HG03460 (cell line): ENCODE data around the gene WDR89.
"Not testable (repeated sequence)": the region's sequence is repeated elsewhere in the genome, so short reads cannot be mapped to it uniquely, and the experiment has no call there.

Experiments used
- ATAC-seq: cut with Tn5 transposase; IDR thresholded peaks from one replicate; pipeline ENCODE4 v1.9.1; 2021; ENCODE audit not compliant: unreplicated experiment

WDR89 gene

GRCh38 chr14:63598807-63599206 lies 42.9 kb downstream of the WDR89 start:
- no peak for ATAC-seq

DNA sequence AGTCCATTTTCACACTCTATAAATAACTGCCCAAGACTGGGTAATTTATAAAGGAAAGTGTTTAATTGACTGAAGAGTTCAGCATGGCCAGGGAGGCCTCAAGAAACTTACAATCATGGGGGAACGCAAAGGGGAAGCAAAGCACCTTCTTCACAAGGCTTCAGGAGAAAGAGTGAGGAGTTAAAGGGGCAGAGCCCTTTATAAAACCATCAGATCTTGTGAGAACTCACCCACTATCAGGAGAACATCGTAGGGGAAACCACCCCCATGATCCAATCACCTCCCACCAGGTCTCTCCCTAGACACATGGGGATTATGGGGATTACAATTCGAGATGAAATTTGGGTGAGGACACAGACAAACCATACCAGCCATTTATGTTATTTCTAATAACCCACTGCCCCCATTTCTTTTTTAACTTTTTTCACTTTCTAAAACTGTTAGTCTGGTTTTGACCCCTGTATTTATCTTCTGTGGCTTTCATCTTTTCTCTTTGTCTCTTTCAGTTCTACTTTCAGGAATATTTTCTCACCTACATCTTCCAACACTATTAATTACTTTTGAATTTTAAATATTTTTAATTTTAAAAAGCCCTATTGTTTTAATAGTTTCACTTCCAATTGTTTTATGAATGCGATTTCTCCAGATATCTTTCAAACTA lies 44.5 kb downstream of the WDR89 start:
- no peak for ATAC-seq

DNA sequence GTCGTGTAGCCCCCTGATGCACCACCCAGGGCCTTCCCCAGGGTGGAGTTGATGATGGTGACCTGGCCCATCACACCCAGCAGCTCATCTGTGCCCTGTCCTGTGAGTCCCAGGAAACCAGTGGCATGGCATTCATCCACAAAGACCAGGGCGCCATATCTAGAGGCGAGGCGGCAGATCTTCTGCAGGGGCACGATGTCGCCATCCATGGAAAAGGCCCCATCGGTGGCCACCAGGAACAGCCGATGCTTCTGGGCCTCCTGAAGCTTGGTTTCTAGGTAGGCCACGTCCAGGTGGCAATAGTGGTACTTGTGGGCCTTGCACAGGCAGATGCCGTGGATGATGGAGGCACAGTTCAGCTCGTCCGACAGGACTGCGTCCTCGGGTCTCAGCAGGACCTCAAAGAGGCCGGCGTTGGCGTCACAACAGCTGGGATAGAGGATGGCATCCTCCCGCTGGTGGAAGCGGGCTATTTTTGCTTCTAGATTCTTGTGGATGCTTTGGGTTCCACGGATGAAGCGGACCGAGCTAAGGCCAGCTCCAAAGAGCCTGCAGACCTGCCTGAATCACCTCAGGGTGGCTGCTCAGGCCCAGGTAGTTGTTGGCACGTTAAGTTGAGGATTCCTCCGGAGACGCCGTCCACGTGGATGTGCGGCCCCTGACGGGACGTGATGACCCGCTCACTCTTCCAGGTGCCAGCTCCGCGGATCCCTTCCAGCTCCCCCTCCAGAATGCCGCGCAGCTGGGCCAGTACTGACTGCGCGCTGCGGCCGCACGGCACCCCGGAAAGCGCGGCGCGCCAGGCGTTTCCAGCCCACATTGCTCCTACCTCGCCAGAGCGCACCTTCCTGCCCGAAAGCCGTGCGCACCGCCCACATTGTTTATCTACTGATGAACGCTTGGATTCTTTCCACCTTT lies 47.0 kb downstream of the WDR89 start:
- ATAC-seq, result no peak

DNA sequence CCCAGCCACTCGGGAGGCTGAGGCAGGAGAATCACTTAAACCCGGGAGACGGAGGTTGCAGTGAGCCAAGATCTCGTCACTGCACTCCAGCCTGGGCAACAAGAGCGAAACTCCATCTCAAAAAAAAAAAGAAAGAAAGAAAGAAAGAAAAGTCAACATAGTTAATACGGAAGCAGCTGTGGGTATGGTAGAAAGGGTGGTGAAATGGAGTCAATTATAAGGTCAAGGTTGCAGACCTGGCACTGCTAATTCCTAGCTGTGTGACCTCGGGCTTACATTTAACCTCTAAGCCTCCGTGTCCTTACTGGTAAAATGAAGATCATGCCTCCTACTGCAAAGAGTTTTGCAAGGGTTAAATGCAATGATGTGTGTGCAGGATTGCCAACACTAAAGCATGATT lies 58.6 kb downstream of the WDR89 start:
- ATAC-seq, result not testable (repeated sequence)

DNA sequence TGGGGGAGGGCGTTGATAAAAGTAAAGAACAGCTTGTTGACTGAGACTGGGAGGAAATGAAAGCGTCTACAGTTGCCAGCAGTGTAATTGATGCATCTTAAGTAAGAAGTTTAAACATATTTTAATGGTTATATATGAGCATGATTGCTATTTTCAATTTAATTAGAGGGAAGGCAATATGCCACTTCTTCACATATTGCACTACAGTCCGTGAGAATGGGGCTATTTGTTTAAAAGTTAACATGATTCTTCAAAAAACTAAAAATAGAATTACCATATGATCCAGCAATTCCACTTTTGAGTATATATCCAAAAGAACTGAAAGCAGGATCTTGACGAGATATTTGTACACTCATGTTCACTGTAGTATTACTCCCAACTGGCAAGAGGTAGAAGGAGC lies 60.2 kb downstream of the WDR89 start:
- no peak for ATAC-seq

GRCh38 chr14:63578300-63578699 lies 63.4 kb downstream of the WDR89 start:
- no peak for ATAC-seq

GRCh38 chr14:63573581-63573980 lies 68.1 kb downstream of the WDR89 start:
- ATAC-seq, result no peak

GRCh38 chr14:63565448-63565847 lies 76.2 kb downstream of the WDR89 start:
- ATAC-seq, result no peak

- ATAC-seq, result no peak
These were observed 77.4 kb downstream of the WDR89 start for GRCh38 chr14:63564318-63564717.

GRCh38 chr14:63563370-63564026 lies 78.2 kb downstream of the WDR89 start:
- no peak for ATAC-seq

GRCh38 chr14:63562405-63562804 lies 79.3 kb downstream of the WDR89 start:
- ATAC-seq, result no peak

DNA sequence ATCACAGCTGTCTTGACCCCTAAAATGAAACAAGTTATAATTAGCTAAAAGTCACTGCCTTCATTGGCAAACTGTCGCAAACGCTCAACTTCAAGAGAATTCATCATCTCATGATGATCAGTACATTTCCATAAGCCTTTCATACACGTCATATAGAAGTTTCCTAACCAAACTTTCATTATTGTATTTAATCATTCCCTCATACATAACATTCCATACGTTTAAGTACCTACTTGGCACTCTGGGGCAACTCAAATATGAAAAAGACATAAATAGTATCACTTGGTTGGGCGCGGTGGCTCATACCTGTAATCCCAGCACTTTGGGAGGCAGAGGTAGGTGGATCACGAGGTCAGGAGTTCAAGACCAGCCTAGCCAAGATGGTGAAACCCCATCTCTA lies 86.1 kb downstream of the WDR89 start:
- ATAC-seq, result no peak

DNA sequence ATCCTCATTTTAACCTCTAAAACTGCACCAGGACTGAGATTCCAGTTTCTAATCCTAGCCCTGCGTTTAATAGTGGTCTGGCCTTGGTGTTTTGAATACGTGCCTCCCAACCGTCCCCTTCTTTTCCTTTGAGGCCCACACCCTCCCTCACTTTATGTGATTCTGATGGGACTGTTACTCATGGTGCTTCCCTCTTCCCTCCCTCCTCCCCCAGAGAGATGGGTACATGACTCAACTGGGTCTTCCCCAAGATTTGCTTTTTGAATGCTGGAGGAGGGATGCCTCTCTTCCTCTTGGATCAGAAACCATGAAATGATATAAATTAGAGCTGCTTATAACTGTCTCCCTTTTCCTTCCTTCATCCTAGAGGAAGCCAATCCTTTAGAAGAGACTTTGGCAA lies 90.3 kb downstream of the WDR89 start:
- ATAC-seq, result no peak

DNA sequence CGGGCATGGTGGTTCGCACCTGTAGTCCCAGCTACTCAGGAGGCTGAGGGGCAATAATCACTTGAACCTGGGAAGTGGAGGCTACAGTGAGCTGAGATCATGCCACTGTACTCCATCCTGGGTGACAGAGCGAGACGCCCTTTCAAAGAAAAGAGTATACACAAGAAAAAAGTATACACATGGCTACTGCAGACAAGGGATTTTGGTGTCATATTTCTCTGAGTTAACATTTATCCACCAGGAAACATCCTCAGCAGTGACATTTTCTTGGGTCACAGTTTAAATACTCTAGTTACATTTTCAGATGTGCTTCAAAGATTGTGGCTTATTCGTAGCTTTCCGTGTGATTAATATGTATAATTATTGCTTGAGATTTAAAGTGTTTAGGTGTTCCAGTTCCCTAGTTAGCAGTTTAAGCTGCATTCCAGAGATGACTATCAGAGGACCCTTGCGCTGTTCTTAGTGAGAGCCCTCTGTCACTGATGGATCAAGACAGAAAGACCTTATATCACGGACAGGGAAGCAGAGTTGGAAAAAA lies 93.8 kb downstream of the WDR89 start:
- no peak for ATAC-seq
